H1 (cell line): ENCODE measurements around the gene OPALIN. TPM values are rescaled to one million over a fixed set of nuclear protein-coding genes. Genes with fewer than 3 reads are reported as not detected.

Experiments used
- CBX5 ChIP-seq: fragments of 300-800, 300-1000 bp; sonication (generic); IDR thresholded peaks from 2 replicates; pipeline ENCODE4 v1.7.1; 2016; ENCODE audit warnings: antibody characterized with exemption, low read length, low read depth
- CHD2 ChIP-seq: IDR thresholded peaks from 2 replicates; pipeline ENCODE4 v1.6.1; 2012; ENCODE audit warnings: low read length, improper control_type of control experiment
- CREB1 ChIP-seq: IDR thresholded peaks from 2 replicates; pipeline ENCODE4 v1.6.1; 2012; ENCODE audit warnings: inconsistent platforms
- GABPA ChIP-seq: IDR thresholded peaks from 2 replicates; pipeline ENCODE4 v1.6.1; 2011; ENCODE audit warnings: mild to moderate bottlenecking, low read length, moderate library complexity, borderline replicate concordance; ENCODE audit not compliant: insufficient read depth
- KDM4A ChIP-seq: IDR thresholded peaks from one replicate; pipeline ENCODE4 v1.7.1; 2012; ENCODE audit warnings: low read depth, mild to moderate bottlenecking, moderate library complexity, low read length, inconsistent platforms; ENCODE audit not compliant: severe bottlenecking
- SAP30 ChIP-seq: fragments of 300-600 bp; sonication (generic); IDR thresholded peaks from 2 replicates; pipeline ENCODE4 v1.7.1; 2012; ENCODE audit warnings: low read length, moderate library complexity, mild to moderate bottlenecking, inconsistent platforms; ENCODE audit not compliant: insufficient read depth, insufficient replicate concordance
- SIN3A ChIP-seq, 2 experiments: IDR thresholded peaks in 1 of 2; conservative IDR thresholded peaks in 1 of 2; 2 replicates each; pipeline ENCODE4 v1.6.1; 2011 to 2012; ENCODE audit warnings: low read length in 2 of 2, improper control_type of control experiment in 1 of 2, low read depth in 1 of 2, mild to moderate bottlenecking in 1 of 2
- SP4 ChIP-seq: IDR thresholded peaks from 2 replicates; pipeline ENCODE4 v1.6.1; 2012; ENCODE audit warnings: low read length, inconsistent platforms
- TAF1 ChIP-seq: IDR thresholded peaks from 2 replicates; pipeline ENCODE4 v1.6.1; 2011; ENCODE audit warnings: mild to moderate bottlenecking, low read depth, low read length
- polyA plus RNA-seq, 7 experiments: library from polyadenylated mRNA; depleted of rRNA in 3 of 7; stranded (reverse) in 5 of 7; unstranded in 2 of 7; fragments of >200 nt in 5 of 7; fragments of 200-250 nt in 2 of 7; gene quantifications; 1 replicate in 5 of 7; 2 replicates in 1 of 7; 4 replicates in 1 of 7; pipeline versions ENCODE4 v1.2.1 to v1.2.3, GENCODE V29; 2011 to 2013; ENCODE audit warnings: missing spikeins in 2 of 7, mixed read lengths in 2 of 7
- total RNA-seq: library from RNA; stranded (reverse); fragmentation: NEBNext Ultra II Directional; extraction: Animal tissue kit (Norgen Biotek cat#: 25700); gene quantifications from 2 replicates; pipeline ENCODE4 v1.2.1, GENCODE V29; 2021
- TF ChIP-seq, protein P1 (sequence below): fragments of 300-600 bp; sonication (generic); IDR thresholded peaks from 2 replicates; pipeline ENCODE4 v1.7.1; 2012; ENCODE audit warnings: low read length, moderate library complexity, mild to moderate bottlenecking, inconsistent platforms; ENCODE audit not compliant: insufficient replicate concordance

Gene OPALIN
- total and polyA plus RNA-seq, 2 of the 8 experiments (the other 6 are each of a cell fraction or from before 2014, with no cell fraction given) = 0.03 TPM; not detected in 1

DNA sequence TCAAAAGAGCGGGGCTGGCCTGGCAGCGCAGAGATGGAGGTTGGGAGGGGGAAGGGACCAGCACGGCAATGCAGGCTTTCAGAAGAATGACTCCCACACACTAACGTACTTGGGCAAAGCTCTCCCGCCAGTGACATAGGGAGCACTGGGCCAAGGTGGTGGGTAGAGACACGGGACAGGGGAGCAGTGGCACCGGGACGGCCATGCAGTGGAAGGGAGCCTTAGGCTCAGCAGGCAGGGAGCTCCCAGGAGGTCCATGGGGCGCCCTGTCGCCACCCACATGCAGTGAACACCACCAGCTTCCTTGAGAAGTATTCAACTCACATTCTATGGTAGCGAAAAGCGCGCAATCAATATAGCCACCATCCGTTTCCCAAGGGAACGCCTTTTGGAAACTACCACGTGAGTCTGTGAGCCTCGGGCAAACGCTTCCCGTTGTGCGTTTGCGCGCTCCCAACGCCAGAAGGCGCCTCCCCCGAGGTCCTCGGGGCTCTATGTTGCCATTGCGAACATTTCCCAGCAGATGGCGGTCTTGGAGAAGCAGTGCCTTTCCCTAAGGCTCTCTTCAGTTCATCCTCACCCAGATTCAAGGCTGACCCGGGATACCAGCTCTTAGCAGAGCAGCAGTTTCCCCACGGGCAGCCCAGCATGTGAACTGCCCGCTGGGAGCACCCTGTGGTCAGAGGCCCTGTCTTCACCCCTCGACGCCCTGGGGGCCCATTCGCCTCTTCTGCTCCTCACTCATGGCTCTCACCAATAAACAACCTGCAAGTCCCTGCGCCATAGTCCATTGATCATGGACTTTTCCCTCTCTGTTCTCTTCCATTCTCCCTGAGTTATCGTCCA lies 16.4 kb upstream of the OPALIN start (continued):
- TF ChIP-seq, protein P1, sequence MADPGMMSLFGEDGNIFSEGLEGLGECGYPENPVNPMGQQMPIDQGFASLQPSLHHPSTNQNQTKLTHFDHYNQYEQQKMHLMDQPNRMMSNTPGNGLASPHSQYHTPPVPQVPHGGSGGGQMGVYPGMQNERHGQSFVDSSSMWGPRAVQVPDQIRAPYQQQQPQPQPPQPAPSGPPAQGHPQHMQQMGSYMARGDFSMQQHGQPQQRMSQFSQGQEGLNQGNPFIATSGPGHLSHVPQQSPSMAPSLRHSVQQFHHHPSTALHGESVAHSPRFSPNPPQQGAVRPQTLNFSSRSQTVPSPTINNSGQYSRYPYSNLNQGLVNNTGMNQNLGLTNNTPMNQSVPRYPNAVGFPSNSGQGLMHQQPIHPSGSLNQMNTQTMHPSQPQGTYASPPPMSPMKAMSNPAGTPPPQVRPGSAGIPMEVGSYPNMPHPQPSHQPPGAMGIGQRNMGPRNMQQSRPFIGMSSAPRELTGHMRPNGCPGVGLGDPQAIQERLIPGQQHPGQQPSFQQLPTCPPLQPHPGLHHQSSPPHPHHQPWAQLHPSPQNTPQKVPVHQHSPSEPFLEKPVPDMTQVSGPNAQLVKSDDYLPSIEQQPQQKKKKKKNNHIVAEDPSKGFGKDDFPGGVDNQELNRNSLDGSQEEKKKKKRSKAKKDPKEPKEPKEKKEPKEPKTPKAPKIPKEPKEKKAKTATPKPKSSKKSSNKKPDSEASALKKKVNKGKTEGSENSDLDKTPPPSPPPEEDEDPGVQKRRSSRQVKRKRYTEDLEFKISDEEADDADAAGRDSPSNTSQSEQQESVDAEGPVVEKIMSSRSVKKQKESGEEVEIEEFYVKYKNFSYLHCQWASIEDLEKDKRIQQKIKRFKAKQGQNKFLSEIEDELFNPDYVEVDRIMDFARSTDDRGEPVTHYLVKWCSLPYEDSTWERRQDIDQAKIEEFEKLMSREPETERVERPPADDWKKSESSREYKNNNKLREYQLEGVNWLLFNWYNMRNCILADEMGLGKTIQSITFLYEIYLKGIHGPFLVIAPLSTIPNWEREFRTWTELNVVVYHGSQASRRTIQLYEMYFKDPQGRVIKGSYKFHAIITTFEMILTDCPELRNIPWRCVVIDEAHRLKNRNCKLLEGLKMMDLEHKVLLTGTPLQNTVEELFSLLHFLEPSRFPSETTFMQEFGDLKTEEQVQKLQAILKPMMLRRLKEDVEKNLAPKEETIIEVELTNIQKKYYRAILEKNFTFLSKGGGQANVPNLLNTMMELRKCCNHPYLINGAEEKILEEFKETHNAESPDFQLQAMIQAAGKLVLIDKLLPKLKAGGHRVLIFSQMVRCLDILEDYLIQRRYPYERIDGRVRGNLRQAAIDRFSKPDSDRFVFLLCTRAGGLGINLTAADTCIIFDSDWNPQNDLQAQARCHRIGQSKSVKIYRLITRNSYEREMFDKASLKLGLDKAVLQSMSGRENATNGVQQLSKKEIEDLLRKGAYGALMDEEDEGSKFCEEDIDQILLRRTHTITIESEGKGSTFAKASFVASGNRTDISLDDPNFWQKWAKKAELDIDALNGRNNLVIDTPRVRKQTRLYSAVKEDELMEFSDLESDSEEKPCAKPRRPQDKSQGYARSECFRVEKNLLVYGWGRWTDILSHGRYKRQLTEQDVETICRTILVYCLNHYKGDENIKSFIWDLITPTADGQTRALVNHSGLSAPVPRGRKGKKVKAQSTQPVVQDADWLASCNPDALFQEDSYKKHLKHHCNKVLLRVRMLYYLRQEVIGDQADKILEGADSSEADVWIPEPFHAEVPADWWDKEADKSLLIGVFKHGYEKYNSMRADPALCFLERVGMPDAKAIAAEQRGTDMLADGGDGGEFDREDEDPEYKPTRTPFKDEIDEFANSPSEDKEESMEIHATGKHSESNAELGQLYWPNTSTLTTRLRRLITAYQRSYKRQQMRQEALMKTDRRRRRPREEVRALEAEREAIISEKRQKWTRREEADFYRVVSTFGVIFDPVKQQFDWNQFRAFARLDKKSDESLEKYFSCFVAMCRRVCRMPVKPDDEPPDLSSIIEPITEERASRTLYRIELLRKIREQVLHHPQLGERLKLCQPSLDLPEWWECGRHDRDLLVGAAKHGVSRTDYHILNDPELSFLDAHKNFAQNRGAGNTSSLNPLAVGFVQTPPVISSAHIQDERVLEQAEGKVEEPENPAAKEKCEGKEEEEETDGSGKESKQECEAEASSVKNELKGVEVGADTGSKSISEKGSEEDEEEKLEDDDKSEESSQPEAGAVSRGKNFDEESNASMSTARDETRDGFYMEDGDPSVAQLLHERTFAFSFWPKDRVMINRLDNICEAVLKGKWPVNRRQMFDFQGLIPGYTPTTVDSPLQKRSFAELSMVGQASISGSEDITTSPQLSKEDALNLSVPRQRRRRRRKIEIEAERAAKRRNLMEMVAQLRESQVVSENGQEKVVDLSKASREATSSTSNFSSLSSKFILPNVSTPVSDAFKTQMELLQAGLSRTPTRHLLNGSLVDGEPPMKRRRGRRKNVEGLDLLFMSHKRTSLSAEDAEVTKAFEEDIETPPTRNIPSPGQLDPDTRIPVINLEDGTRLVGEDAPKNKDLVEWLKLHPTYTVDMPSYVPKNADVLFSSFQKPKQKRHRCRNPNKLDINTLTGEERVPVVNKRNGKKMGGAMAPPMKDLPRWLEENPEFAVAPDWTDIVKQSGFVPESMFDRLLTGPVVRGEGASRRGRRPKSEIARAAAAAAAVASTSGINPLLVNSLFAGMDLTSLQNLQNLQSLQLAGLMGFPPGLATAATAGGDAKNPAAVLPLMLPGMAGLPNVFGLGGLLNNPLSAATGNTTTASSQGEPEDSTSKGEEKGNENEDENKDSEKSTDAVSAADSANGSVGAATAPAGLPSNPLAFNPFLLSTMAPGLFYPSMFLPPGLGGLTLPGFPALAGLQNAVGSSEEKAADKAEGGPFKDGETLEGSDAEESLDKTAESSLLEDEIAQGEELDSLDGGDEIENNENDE = no peak
- TF ChIP-seq KDM4A = peak; percentile 87
- TF ChIP-seq CHD2 = 0 out of 2 replicates have a peak, but pooled peaks have one; percentile 32
- TF ChIP-seq CREB1 = no peak; the same call in 1 of the 2 replicates
- TF ChIP-seq SP4 = no peak
- TF ChIP-seq TAF1 = no peak
- TF ChIP-seq SIN3A (conservative IDR thresholded peaks at IDR 0.05 in 1 of 2, IDR thresholded peaks at IDR 0.05 in 1 of 2; ENCODE audit: low read depth in 1 of 2, low read length in 2 of 2) = peak; percentile 27 to 62; a peak in 2 of 4 replicates
- no peak for TF ChIP-seq GABPA
- TF ChIP-seq CBX5 = no peak
- no peak for TF ChIP-seq SAP30
